ENCODE data around the gene NAV3.
"Not testable (repeated sequence)": the region's sequence is repeated elsewhere in the genome, so short reads cannot be mapped to it uniquely, and the experiment has no call there.

NAV3 gene

GRCh38 chr12:78062786-78063185, 232.1 kb downstream of the NAV3 start:
- DNase-seq: no peak

GRCh38 chr12:78081590-78082314, 251.1 kb downstream of the NAV3 start:
- no peak for DNase-seq

GRCh38 chr12:78085542-78086182, 255.0 kb downstream of the NAV3 start:
- no peak for DNase-seq

- DNase-seq: no peak
These were observed 256.1 kb downstream of the NAV3 start for GRCh38 chr12:78086553-78087362.

GRCh38 chr12:78087363-78087675, 256.6 kb downstream of the NAV3 start:
- DNase-seq: no peak

GRCh38 chr12:78088391-78088832, 257.7 kb downstream of the NAV3 start:
- DNase-seq: no peak

- no peak for DNase-seq
These were observed 259.6 kb downstream of the NAV3 start for GRCh38 chr12:78090266-78090665.

GRCh38 chr12:78095623-78096022, 264.9 kb downstream of the NAV3 start:
- DNase-seq: no peak

- DNase-seq: peak; percentile 80
These were observed 266.4 kb downstream of the NAV3 start for GRCh38 chr12:78096909-78097597.

GRCh38 chr12:78099806-78100205, 269.1 kb downstream of the NAV3 start:
- no peak for DNase-seq

- DNase-seq: no peak
These were observed 270.6 kb downstream of the NAV3 start for GRCh38 chr12:78101113-78101876.

- no peak for DNase-seq
These were observed 271.4 kb downstream of the NAV3 start for GRCh38 chr12:78101946-78102635.

GRCh38 chr12:78102801-78103200, 272.1 kb downstream of the NAV3 start:
- not testable (repeated sequence) for DNase-seq

GRCh38 chr12:78115889-78116288, 285.2 kb downstream of the NAV3 start:
- DNase-seq: no peak

GRCh38 chr12:78118036-78118435, 287.3 kb downstream of the NAV3 start:
- no peak for DNase-seq

GRCh38 chr12:78118486-78118885, 287.8 kb downstream of the NAV3 start:
- no peak for DNase-seq

- no peak for DNase-seq
These were observed 288.7 kb downstream of the NAV3 start for GRCh38 chr12:78119351-78119918.

GRCh38 chr12:78120306-78120705, 289.6 kb downstream of the NAV3 start:
- DNase-seq: no peak

GRCh38 chr12:78120866-78121560, 290.3 kb downstream of the NAV3 start:
- DNase-seq: no peak

GRCh38 chr12:78121969-78122610, 291.4 kb downstream of the NAV3 start:
- no peak for DNase-seq

Data from DMS 273 treated with DMSO at 0.1 percent for 48 hours (cell line).